GM12801 (cell line): ENCODE measurements around the gene GBE1.

Experiments
- CTCF ChIP-seq: IDR thresholded peaks from one replicate; pipeline ENCODE4 v1.5.1; 2011; ENCODE audit warnings: control low read depth; ENCODE audit not compliant: insufficient read length; ENCODE audit errors: extremely low read depth

The GBE1 gene

GRCh38 chr3:81734742-81735141 is 26.7 kb downstream of the GBE1 start:
- no peak for TF ChIP-seq CTCF

GRCh38 chr3:81732642-81733041 is 28.8 kb downstream of the GBE1 start:
- no peak for TF ChIP-seq CTCF

- no peak for TF ChIP-seq CTCF
Observed at GRCh38 chr3:81728766-81729544, 32.5 kb downstream of the GBE1 start.

GRCh38 chr3:81726735-81727134 is 34.7 kb downstream of the GBE1 start:
- no peak for TF ChIP-seq CTCF

- no peak for TF ChIP-seq CTCF
Observed at GRCh38 chr3:81726132-81726531, 35.3 kb downstream of the GBE1 start.

GRCh38 chr3:81723732-81724313 is 37.6 kb downstream of the GBE1 start:
- TF ChIP-seq CTCF = no peak

- no peak for TF ChIP-seq CTCF
Observed at GRCh38 chr3:81718311-81718710, 43.1 kb downstream of the GBE1 start.
